OCI-LY7 (cell line): ENCODE measurements around the gene KRTAP10-10.

ENCODE experiments used
- EZH2phosphoT487 ChIP-seq: fragments of 200-600 bp; sonication (generic); IDR thresholded peaks from 2 replicates; pipeline ENCODE4 v1.6.1; 2018; ENCODE audit warnings: low read depth, borderline replicate concordance, mild to moderate bottlenecking, mixed run types, antibody characterized with exemption, low read length, moderate library complexity, mixed read lengths
- TF ChIP-seq, protein P1 (sequence below): fragments of 200-600 bp; sonication (generic); conservative IDR thresholded peaks from 2 replicates; pipeline ENCODE4 v1.5.1; 2014; ENCODE audit warnings: mild to moderate bottlenecking, antibody characterized with exemption, low read length, moderate library complexity, mixed read lengths

DNA sequence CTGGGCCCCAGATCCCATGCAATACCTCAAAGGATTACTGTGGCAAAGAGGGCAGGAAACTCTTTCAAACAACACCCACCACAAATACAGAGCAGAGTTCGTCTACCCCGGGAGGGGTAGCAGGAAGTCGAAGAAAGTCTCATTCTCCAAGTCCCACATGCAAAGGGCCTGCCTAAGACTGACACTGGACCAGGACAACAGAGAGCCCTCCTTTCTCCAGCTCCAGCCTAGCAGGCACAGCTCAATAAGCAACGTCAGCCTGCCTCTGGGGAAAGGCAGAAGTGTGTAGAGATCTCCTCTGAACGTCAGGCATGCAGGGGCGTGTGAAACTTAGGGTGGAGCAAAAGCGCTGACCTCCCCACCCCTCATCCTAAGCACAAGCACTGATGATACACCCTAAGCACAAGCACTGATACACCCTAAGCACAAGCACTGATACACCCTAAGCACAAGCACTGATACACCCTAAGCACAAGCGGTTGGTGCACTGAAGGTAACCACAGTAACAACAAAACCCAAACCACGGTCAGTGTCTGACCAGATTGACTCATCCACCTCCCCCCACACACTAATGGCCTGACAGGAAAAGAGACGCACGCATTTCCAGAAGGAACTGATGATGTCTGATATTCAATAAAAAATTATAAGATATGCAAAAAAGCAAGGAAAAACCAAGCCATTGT, 21.9 kb downstream of the KRTAP10-10 start:
- TF ChIP-seq, protein P1, sequence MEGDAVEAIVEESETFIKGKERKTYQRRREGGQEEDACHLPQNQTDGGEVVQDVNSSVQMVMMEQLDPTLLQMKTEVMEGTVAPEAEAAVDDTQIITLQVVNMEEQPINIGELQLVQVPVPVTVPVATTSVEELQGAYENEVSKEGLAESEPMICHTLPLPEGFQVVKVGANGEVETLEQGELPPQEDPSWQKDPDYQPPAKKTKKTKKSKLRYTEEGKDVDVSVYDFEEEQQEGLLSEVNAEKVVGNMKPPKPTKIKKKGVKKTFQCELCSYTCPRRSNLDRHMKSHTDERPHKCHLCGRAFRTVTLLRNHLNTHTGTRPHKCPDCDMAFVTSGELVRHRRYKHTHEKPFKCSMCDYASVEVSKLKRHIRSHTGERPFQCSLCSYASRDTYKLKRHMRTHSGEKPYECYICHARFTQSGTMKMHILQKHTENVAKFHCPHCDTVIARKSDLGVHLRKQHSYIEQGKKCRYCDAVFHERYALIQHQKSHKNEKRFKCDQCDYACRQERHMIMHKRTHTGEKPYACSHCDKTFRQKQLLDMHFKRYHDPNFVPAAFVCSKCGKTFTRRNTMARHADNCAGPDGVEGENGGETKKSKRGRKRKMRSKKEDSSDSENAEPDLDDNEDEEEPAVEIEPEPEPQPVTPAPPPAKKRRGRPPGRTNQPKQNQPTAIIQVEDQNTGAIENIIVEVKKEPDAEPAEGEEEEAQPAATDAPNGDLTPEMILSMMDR = no peak
- TF ChIP-seq EZH2phosphoT487 = no peak
